Hypothalamus (tissue), 51 donors: ENCODE results near the gene TMEM63C.
"Not testable (repeated sequence)": the region's sequence is repeated elsewhere in the genome, so short reads cannot be mapped to it uniquely, and the experiment has no call there.

Experiments
- DNase-seq, 51 donors: peaks; one replicate each; lab custom pipeline; 2025; lab: John Stamatoyannopoulos, UW

TMEM63C gene

DNA sequence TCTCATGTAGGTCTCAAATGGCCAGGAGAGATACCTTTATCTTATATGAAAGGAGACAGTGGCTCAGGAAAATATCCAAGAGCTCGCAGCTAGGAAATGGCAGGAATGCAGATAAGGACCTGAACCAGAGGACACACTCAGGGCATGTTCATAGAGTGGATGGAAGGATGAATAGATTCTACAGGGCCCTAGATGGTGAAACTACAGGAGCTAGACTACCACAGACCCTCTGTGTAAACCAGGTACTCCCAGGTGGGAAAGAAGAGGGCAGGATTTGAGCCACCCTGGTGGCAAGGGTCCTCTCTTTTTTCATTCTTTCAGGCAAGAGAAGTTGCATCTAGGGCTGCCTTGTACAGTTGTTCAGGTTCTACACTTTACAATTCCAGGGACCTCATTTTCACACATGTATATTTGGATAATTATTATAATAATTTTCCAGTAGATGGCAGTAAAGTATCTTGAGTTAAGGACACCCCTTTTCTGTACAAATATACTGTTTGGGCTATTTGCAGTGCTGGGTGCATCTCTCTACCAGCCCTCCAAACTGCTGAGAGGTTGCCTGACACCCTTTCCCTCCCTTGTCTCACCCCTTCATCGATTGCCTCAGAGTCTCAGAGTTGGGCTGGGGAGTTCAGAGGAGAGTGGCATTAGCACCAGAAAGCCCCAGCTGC, 29.5 kb upstream of the TMEM63C start:
- DNase-seq = peak in 1 of 51 donors; percentile 36

- DNase-seq = no peak
These were observed 27.8 kb upstream of the TMEM63C start for GRCh38 chr14:77153802-77154201.

GRCh38 chr14:77154421-77154820, 27.2 kb upstream of the TMEM63C start:
- peak in 7 of 51 donors; percentile 12 to 55 (median 20) for DNase-seq

DNA sequence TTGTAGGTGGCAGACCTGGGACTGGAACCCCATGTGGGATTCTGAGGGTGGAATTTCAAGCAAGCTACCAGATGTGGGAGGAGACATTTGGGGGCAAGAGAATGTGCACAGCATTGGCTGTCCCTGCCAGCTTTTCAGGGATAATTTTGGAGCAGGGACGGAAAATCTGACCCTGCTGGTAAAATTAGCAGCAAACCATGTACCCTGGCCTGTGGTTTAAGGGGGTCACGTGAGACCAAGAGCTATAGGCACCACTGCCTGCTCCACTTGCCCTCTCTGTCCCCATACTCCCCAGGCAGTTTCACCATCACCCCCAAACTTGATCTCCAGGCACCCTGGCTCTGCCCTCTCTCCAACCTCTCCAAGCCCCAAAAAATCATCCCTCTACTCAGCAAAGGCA, 26.5 kb upstream of the TMEM63C start:
- DNase-seq = no peak

DNA sequence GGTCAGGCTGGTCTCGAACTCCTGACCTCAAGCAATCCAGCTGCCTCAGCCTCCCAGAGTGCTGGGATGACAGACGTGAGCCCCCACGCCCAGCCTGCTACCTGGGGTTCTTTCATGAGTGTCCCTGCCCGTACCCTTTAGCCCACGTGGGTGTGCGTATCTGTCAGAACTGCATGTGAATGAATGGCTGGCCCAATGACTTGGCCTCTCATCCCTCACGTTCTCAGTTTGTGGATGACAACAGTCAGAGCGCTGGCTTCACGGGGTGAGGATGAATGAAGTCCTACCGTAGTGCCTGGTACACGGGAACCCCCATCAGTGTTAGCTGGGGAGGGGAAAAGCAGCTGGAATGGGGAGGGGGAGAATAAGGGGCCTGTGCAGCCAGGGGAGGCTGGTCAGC, 23.9 kb upstream of the TMEM63C start:
- peak in 2 of 51 donors; percentile 30 to 36 for DNase-seq

DNA sequence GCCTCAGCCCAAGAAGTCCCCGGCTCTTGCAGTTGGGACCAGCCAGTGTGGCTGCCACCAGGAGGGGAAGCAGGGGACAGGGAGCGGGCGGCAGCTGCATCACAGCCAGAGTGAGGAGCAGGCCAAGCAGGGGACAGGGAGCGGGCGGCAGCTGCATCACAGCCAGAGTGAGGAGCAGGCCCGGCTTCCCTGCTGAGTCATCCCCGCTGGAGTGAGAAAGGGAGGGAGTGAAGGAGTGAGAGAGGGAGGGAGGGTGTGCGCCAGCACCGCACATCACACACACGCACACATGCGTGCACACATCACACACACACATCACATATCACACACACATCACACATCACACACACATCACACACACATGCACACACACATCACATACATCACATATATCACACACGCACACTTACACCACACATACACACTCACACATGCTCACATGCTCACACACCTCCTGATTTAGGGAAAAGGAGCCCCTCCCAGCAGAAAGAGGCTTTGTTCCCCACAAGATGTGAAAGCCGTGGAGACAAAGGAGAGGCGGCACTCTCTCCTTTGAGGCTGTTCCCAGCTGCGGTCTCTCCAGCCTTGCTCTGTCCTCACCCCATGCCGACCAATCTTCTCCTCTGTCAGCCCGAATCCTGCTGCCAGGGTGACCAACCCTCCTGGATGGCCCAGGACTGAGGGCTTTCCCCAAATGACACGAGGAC, 23.3 kb upstream of the TMEM63C start:
- peak in 45 of 51 donors; percentile 32 to 90 (median 73) for DNase-seq

GRCh38 chr14:77158882-77159255, 22.7 kb upstream of the TMEM63C start:
- DNase-seq = peak in 3 of 51 donors; percentile 51 to 79 (median 60)

DNA sequence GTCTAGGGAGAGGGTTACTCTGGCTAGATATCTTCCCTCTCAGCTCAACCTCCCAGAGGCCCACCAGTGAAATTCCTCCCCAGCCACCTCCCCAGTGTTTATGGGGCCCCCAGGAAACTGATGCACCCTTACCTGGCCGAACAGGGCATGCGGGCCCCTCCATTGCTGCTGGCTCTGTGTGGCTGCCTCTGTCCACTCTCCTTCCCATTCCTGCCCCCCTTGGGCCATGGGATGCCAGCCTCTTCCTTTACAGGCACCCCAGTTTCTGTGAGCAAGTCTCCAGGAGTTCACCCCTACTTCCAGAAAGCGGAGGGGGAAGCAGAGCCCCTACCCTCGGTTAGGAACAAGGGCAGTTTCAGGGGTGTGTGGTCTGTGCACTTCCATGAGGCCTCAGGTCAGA, 20.6 kb upstream of the TMEM63C start:
- no peak for DNase-seq

GRCh38 chr14:77170045-77170444, 11.6 kb upstream of the TMEM63C start:
- DNase-seq = no peak

DNA sequence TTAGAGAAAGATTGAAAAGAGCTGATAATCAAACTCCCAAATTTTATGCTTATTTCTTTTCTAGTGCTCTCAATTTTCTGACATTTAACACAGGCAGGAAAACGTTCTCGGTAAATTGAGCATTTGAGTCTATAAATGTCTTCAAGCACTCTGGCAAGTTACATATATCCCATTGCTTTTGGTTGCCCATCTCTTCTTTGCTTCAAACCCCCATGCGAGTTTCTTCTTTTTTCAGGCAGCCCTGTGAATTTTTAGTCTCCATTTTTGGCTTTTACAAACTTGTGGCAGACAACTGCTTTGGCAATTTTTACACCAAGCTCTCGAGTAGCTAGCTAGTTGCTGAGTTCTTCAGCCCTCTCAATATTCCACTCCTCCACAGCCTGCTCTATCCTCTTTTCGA, 8.7 kb upstream of the TMEM63C start:
- DNase-seq = no peak

DNA sequence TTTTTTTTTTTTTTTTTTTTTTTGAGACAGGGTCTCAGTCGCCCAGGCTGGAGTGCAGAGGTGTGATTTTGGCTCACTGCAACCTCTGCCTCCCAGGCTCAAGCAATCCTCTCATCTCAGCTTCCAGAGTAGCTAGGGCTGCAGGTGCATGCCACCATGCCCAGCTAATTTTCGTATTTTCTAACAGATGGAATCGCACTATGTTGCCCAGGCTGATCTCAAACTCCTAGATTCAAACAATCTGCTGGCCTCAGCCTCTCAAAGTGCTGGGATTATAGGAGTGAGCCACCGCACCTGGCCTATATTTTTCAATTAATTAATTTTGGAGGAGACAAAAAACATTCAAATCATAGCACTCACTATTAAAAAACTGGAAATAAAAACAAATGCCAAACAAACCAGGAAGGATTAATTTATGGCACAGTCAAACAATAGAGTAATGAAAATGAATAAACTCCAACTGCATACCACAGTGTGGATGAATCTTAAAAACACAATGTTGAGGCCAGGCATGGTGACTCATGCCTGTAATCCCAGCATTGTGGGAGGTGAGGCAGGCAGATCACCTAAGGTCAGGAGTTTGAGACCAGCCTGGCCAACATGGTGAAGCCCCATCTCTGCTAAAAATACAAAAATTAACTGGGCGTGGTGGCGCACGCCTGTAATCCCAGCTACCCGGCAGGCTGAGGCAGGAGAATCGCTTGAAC, 7.5 kb upstream of the TMEM63C start:
- DNase-seq = not testable (repeated sequence)

GRCh38 chr14:77175843-77176242, 5.8 kb upstream of the TMEM63C start:
- no peak for DNase-seq

DNA sequence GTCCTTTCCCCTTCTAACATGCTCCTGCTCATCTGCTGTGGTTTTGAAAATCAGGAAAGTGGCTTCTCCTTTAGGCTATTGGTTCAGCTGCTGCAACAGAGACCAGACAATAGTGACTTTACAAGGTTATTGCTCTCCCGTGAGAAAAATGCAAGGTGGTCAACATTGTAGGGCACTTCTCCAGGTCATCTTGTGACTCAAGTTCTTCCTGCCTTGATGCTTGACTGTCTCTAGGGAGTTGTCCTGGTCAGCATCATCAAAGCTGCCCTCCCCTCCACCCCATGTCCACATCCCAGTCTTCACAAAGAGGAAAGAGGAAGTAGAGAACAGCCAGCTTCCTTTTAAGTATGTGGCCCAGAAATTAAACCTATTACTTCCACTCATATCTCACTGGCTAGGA, 3.9 kb upstream of the TMEM63C start:
- no peak for DNase-seq

DNA sequence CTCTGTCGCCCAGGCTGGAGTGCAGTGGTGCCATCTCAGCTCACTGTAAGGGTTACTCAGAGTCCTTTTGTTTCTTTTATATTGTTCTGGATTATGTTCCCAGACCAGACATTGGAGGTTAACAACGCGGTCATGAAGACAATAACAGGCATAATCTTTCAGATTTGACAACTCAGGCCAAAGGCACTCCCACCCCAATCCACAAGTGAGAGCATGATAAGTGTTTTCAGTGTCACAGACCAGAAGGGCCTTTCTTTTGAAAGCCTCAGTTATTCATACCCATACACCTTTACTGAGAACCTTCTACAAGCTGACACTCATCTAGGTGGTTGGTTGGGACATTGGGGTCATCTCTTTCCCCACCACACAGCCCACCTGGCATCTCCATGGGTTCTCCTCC, 2.9 kb upstream of the TMEM63C start:
- DNase-seq = no peak

- DNase-seq = no peak
These were observed 634 bp upstream of the TMEM63C start for GRCh38 chr14:77180726-77181602.

DNA sequence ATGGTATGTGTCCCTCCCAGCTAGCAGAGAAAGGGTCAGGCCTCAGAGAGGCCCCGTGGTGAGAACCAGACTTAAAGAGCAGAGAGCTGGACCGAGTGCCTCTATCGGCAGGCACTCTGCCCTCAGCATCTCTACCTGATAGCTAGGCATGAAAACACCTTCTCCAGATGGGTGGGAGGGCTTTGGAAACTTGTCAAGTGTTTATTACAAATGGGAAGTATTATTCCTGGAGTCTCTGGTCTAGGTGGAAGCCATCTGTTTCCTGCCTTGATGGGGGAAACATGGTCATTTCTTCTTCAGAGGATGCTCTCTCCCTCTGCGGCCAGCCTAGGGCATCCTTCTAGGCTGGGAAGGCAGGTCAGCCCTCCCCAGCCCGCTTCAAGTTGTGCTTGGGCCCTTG, 2.3 kb downstream of the TMEM63C start:
- no peak for DNase-seq

DNA sequence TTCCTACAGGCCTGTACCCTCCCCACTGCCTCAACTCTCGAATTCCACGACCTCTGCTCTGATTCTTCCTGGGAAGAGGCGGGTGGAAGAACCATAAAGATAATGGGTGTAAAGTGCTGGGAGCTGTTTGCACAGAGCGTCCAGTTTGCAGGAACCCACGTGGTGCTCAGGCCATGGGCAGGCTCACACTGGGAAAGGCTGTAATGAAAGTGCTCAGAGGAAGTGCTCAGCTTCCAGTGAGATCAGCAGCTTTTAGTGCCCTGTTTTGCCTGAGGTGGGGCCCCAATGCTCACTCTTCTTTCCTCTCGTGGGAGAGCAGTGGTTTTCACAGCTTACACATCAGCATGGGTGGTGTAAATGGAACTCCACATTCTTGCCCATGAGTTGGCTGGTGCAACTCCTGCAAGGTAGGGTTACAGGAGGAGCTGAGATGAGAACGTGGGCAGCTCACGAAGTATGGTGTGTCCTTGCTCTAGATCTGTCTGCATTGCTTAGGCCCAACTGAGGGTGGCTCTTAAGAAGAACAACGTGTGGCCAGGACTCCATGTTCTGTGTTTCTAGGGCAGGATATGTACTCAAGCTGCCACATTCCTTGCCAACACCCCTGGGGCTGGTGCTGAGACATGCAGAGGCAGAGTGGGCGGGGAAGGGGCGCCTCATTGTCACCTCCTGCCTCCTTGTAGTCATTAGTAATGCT, 2.9 kb downstream of the TMEM63C start:
- peak in 1 of 51 donors; percentile 22 for DNase-seq

GRCh38 chr14:77185093-77185465, 3.5 kb downstream of the TMEM63C start:
- DNase-seq = no peak

DNA sequence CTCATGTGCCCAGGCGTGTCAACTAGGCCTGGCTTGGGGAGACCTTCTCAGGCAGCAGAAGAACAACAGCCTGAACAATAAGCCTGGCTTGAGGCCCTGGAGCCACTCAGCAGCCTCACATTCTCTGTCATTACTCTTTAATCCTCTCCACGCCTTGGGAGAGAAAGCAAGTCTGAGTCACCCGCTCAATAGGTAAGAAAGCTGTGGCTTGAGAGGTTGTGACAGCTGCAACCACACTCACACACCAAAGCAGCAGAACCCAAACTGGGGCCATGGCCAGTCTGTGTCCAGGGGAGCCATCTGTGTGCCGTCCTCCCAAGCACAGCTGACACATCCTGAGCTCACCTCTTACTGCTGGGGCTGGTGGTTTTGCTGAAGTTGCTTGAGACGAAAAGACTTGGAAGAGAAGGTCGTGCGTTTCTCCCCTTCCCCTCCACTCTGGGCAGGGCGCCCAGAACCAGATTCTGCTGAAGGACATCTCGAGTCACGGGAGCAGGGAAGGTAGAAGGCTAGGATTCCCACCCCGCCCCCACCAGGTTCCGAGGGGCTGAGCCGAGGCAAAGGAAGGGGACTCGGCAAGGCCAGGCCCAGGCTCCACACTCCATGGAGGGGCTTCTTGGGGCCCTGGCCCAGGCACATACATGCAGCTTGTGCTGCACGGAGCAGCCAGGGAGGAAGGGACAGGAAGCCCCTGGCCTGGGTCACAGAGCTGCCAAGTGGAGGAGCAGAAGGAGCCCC, 5.5 kb downstream of the TMEM63C start:
- DNase-seq = peak in 8 of 51 donors; percentile 8 to 52 (median 39)

DNA sequence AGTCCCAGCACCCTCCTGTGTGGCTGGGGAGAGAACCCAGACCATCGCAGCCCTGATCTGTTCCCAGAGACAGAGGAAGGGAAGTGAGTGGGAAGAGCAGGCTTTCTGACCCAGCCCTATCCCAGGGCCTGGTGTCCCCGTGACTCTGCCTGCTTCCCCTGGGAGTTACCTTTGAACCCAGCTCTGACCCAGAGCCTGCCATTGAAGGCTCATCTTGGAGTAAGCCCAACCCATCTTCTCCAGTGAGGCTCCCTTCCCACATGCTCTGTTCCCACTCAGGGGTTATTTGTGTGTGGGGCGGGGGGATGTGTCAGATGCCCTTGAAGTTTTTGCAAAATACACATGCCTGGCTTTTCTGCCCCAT, 6.0 kb downstream of the TMEM63C start:
- DNase-seq = no peak
